ENCODE results near the gene ACAD8. TPM values are rescaled to one million over a fixed set of nuclear protein-coding genes. Genes with fewer than 3 reads are reported as not detected.

ACAD8 gene
- polyA plus RNA-seq, 1 donor from 2014 or later, result 68.8 TPM

DNA sequence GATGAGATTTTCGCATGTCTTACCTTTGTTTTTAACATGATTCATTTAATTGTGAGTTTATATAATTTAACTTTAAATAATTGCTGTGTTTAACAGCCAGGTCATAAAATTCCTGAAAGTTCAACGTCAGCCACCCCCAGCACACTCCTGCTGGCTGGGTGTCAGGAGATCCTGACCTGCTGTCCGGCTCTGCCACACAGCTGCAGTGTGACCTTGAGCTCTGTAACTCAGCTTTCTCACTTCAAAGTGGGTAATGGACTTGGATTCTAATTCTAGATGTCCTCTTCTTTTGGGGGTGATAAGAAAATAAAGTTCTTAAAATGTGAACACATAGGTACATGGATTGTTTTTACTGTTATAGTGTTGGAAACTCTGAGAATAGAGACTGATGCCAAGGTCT is 18.0 kb upstream of the ACAD8 start:
- peaks cover 4% of the 10 kb centered on the region for H4K20me1 ChIP-seq (ENCODE audit: insufficient read depth)
- H3F3A ChIP-seq (ENCODE audit: insufficient read depth, low read length, poor library complexity, severe bottlenecking), result no peaks in the 10 kb centered on the region

DNA sequence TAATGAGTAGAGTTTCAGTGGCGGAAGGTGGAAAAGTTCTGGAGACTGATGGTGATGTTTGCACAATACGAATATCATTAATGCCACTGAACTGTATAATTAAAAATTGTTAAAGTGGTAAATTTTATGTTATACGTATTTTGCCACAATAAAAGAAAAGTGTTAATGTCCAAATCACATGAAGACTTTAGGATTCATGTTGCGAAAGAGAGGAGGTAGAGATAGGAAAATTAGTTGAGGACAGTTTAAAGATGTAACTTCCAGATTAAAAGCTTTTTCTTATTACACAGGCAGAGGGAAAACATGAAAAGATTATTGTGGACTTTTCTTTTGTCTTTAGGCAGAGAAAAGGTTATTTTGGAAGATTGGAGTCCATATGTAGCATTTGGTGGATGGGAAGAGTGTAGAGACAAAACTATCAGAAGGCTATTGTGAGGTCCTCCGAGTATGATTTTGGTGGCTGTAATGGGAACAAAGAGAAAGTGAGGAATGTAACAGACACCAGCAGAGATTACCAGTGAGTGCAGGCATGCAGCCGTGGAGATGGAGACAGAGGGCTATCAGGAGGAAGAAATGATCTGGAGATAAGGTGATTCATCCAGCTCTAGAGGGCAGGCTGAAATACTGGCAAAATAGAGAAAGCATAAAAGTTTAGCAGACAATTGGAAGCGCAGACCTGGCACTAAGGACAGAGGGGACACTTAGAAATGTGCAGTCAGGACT is 16.4 kb upstream of the ACAD8 start:
- Histone ChIP-seq H3K27me3 (ENCODE audit: insufficient read depth, low read depth, low read length) (no peaks in the 10 kb centered on the region), H3K4me2 (ENCODE audit: low read length) (no peak overlapping the region), H3F3A (ENCODE audit: insufficient read depth, low read length, poor library complexity, severe bottlenecking) (no peaks in the 10 kb centered on the region), H3K79me2 (replicated peaks; ENCODE audit: insufficient read depth, low read length) (no peaks in the 10 kb centered on the region), H2AFZ (ENCODE audit: low read depth, low read length) (no peak overlapping the region), H4K20me1 (ENCODE audit: insufficient read depth) (no peaks in the 10 kb centered on the region), H3K9me3 (ENCODE audit: low read length) (no peaks in the 10 kb centered on the region), H3K27ac (ENCODE audit: low read length) (no peak overlapping the region), H3K9ac (ENCODE audit: low read length) (no peak overlapping the region), H3K4me3 (ENCODE audit: low read length) (no peak overlapping the region), H3K36me3 (ENCODE audit: insufficient read depth, low read length) (peaks cover 6% of the 10 kb centered on the region), H3K9me2 (ENCODE audit: insufficient read depth, low read length) (no peaks in the 10 kb centered on the region)
- TF ChIP-seq TAF1 (IDR thresholded peaks at IDR 0.05; ENCODE audit: low read depth) (no peak), SMC3 (conservative IDR thresholded peaks at IDR 0.05; ENCODE audit: poor library complexity) (no peak), EP300 (conservative IDR thresholded peaks at IDR 0.05; ENCODE audit: poor library complexity, severe bottlenecking) (no peak), POLR2AphosphoS5 (IDR thresholded peaks at IDR 0.05) (no peak), RAD21 (conservative IDR thresholded peaks at IDR 0.05) (no peak), EZH2 (IDR thresholded peaks at IDR 0.05; ENCODE audit: borderline replicate concordance, insufficient read depth, low read length, poor library complexity, severe bottlenecking) (no peak), MXI1 (conservative IDR thresholded peaks at IDR 0.05; ENCODE audit: poor library complexity, severe bottlenecking) (no peak)
- TF ChIP-seq, protein P1, sequence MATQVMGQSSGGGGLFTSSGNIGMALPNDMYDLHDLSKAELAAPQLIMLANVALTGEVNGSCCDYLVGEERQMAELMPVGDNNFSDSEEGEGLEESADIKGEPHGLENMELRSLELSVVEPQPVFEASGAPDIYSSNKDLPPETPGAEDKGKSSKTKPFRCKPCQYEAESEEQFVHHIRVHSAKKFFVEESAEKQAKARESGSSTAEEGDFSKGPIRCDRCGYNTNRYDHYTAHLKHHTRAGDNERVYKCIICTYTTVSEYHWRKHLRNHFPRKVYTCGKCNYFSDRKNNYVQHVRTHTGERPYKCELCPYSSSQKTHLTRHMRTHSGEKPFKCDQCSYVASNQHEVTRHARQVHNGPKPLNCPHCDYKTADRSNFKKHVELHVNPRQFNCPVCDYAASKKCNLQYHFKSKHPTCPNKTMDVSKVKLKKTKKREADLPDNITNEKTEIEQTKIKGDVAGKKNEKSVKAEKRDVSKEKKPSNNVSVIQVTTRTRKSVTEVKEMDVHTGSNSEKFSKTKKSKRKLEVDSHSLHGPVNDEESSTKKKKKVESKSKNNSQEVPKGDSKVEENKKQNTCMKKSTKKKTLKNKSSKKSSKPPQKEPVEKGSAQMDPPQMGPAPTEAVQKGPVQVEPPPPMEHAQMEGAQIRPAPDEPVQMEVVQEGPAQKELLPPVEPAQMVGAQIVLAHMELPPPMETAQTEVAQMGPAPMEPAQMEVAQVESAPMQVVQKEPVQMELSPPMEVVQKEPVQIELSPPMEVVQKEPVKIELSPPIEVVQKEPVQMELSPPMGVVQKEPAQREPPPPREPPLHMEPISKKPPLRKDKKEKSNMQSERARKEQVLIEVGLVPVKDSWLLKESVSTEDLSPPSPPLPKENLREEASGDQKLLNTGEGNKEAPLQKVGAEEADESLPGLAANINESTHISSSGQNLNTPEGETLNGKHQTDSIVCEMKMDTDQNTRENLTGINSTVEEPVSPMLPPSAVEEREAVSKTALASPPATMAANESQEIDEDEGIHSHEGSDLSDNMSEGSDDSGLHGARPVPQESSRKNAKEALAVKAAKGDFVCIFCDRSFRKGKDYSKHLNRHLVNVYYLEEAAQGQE (IDR thresholded peaks at IDR 0.05; ENCODE audit: borderline replicate concordance), result no peak
- TF ChIP-seq, protein P2, sequence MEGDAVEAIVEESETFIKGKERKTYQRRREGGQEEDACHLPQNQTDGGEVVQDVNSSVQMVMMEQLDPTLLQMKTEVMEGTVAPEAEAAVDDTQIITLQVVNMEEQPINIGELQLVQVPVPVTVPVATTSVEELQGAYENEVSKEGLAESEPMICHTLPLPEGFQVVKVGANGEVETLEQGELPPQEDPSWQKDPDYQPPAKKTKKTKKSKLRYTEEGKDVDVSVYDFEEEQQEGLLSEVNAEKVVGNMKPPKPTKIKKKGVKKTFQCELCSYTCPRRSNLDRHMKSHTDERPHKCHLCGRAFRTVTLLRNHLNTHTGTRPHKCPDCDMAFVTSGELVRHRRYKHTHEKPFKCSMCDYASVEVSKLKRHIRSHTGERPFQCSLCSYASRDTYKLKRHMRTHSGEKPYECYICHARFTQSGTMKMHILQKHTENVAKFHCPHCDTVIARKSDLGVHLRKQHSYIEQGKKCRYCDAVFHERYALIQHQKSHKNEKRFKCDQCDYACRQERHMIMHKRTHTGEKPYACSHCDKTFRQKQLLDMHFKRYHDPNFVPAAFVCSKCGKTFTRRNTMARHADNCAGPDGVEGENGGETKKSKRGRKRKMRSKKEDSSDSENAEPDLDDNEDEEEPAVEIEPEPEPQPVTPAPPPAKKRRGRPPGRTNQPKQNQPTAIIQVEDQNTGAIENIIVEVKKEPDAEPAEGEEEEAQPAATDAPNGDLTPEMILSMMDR (IDR thresholded peaks at IDR 0.05; ENCODE audit: poor library complexity, severe bottlenecking), result no peak

More for the DNA sequence above, 18.0 kb upstream of the ACAD8 start:
- H2AFZ ChIP-seq (ENCODE audit: low read depth, low read length), result no peak overlapping the region
- no peaks in the 10 kb centered on the region for H3K27me3 ChIP-seq (ENCODE audit: insufficient read depth, low read depth, low read length)
- no peak overlapping the region for H3K4me3 ChIP-seq (ENCODE audit: low read length)
- H3K27ac ChIP-seq (ENCODE audit: low read length), result no peak overlapping the region
- H3K9ac ChIP-seq (ENCODE audit: low read length), result no peak overlapping the region
- no peaks in the 10 kb centered on the region for H3K79me2 ChIP-seq (replicated peaks; ENCODE audit: insufficient read depth, low read length)
- TF ChIP-seq MXI1 (conservative IDR thresholded peaks at IDR 0.05; ENCODE audit: poor library complexity, severe bottlenecking) (no peak), SMC3 (conservative IDR thresholded peaks at IDR 0.05; ENCODE audit: poor library complexity) (no peak), RAD21 (conservative IDR thresholded peaks at IDR 0.05) (no peak), EZH2 (IDR thresholded peaks at IDR 0.05; ENCODE audit: borderline replicate concordance, insufficient read depth, low read length, poor library complexity, severe bottlenecking) (no peak), EP300 (conservative IDR thresholded peaks at IDR 0.05; ENCODE audit: poor library complexity, severe bottlenecking) (no peak), POLR2AphosphoS5 (IDR thresholded peaks at IDR 0.05) (no peak)
- TF ChIP-seq, protein P1 (IDR thresholded peaks at IDR 0.05; ENCODE audit: borderline replicate concordance), result no peak
- TF ChIP-seq, protein P2 (IDR thresholded peaks at IDR 0.05; ENCODE audit: poor library complexity, severe bottlenecking), result no peak
- no peaks in the 10 kb centered on the region for H3K9me3 ChIP-seq (ENCODE audit: low read length)
- no peaks in the 10 kb centered on the region for H3K9me2 ChIP-seq (ENCODE audit: insufficient read depth, low read length)
- H3K4me2 ChIP-seq (ENCODE audit: low read length), result no peak overlapping the region
- peaks cover 6% of the 10 kb centered on the region for H3K36me3 ChIP-seq (ENCODE audit: insufficient read depth, low read length)
